Embryonic facial prominence (tissue), 1 donor: ENCODE data around the gene MAN1B1.
A peak's percentile ranks its signal among the peaks of the same experiment; 100 is the strongest.
"Not testable (repeated sequence)": the region's sequence is repeated elsewhere in the genome, so short reads cannot be mapped to it uniquely, and the experiment has no call there.

Experiments used
- DNase-seq: peaks from one replicate; pipeline ENCODE4 v3.0.0-alpha.2; 2016; ENCODE audit errors: extremely low spot score

MAN1B1 gene

DNA sequence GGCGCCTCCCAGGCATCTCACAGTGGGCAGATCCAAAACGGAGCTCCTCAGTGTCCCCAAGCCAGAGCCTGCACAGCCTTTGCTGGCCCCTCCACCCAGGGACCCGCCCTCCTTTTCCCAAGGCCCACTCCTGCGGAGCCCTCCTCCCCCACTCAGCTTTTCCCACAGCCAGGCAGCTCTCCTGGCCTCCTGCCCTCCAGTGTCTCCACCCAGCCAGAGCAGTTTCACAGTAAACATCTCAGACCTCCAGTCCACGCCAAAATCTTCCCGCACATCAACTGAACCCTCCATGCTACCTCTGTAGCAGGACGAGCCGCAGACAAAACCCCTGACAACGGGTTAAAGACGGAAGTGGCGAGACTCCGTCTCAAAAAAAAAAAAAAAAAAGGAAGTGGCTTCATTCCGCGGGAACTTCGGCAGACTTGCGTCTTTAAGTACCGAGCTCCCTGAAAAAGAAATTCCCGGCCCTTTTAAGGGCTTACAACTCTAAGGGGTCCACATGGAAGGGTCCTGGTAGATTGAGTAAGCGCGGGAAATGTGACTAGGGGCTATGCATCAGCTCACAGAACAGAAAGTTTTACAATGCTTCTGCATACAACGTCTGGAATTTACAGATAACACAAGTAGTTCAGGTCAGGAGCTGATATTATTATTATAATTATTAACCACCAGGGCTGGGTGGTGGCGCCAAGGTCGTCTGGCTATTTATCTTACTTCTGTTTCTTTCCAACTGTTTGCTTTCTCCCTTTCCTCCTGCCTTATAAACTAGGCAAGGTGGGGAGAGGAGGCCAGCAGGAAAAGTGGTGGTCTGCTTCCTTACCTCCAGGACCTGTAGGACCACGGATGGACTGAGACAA is 40.7 kb downstream of the MAN1B1 start:
- DNase-seq = no peak

- DNase-seq = no peak
Measured at GRCh38 chr9:137128158-137128861, 41.5 kb downstream of the MAN1B1 start.

- DNase-seq = no peak
Measured at GRCh38 chr9:137128862-137129455, 42.2 kb downstream of the MAN1B1 start.

GRCh38 chr9:137129456-137130175 is 42.8 kb downstream of the MAN1B1 start:
- peak; percentile 74 for DNase-seq

- DNase-seq = no peak
Measured at GRCh38 chr9:137130176-137130755, 43.5 kb downstream of the MAN1B1 start.

DNA sequence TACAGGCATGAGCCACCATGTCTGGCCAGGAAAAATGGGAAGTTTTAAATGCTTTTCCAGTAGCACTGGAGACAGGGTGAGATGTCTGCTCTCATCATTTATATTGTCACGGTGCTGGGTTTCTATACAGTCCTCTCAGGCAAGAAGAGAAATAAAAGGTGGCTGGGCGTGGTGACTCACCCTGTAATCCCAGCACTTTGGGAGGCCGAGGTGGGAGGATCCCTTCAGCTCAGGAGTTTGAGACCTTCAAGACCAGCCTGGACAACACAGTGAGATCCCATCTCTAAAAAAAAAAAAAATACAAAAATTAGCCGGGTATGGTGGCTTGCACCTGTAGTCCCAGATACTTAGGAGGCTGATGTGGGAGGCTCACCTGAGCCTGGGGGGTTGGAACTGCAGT is 47.4 kb downstream of the MAN1B1 start:
- DNase-seq = no peak

DNA sequence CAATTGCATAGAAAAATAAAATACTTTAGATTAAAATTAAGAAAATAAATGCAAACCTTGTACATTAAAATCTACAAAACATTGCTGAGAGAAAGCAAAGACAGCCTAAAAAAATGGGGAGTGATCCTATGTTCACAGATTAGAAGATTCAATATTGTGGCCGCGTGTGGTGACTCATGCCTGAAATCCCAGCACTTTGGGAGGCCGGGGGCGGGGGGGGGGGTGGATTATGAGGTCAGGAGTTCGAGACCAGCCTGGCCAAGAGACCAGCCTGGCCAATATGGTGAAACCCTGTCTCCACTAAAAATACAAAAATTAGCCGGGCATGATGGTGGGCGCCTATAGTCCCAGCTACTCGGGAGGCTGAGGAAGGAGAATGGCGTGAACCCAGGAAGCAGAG is 48.4 kb downstream of the MAN1B1 start:
- DNase-seq = not testable (repeated sequence)

DNA sequence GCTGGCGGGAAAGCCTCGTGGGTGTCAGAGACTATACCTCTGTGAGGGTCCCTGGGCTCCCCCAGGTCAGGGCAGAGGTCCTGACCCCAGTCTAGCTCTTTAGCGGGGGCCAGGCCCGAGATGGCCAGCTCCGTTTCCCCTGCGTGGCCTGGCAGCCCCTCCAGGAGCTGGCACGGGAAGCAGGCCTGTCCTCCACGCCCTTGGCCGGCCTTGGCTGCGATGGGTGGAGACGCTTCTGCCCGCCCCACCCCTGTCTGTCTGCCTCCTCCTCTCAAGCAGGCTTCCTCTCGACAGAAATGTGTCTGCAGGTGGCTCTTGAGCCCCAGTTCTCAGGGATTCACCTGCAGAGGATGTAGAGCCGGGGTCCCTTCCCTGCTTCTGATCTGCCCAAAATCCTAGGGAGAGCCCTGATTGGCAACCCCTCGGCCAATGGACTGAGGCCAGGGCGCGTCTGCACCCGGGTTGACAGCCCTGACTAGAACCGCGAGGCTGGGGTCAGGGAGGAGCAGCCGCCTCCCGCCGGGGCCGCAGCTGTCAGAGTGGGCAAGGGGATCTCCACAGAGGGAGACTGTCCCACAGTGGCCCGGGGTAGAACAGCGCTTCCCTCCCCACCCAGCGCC is 49.6 kb downstream of the MAN1B1 start:
- DNase-seq = no peak

- no peak for DNase-seq
Measured at GRCh38 chr9:137136881-137137607, 50.3 kb downstream of the MAN1B1 start.

- DNase-seq = no peak
Measured at GRCh38 chr9:137138058-137138721, 51.4 kb downstream of the MAN1B1 start.

DNA sequence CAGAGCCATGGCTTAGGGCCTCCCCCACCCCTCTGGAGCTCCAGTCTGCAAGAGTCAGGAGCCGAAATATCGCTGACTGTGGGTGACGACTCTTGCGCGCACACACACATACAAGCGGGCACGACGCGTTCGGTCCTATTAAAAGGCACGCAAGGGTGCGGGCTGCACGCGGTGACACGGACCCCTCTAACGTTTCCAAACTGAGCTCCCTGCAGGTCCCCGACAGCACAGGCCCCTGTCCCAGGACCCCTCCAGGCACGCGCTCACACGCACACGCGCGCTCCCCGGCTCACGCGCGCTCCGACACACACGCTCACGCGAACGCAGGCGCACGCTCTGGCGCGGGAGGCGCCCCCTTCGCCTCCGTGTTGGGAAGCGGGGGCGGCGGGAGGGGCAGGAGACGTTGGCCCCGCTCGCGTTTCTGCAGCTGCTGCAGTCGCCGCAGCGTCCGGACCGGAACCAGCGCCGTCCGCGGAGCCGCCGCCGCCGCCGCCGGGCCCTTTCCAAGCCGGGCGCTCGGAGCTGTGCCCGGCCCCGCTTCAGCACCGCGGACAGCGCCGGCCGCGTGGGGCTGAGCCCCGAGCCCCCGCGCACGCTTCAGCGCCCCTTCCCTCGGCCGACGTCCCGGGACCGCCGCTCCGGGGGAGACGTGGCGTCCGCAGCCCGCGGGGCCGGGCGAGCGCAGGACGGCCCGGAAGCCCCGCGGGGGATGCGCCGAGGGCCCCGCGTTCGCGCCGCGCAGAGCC is 52.1 kb downstream of the MAN1B1 start, which contains the start of gene GRIN1:
GRIN1 (plus strand) TSS at position 433 of the 746 bp plus-strand sequence. CDS start 333 bp downstream, outside the sequence.
- no peak for DNase-seq

- DNase-seq = no peak
Measured at GRCh38 chr9:137139468-137140150, 52.8 kb downstream of the MAN1B1 start.

DNA sequence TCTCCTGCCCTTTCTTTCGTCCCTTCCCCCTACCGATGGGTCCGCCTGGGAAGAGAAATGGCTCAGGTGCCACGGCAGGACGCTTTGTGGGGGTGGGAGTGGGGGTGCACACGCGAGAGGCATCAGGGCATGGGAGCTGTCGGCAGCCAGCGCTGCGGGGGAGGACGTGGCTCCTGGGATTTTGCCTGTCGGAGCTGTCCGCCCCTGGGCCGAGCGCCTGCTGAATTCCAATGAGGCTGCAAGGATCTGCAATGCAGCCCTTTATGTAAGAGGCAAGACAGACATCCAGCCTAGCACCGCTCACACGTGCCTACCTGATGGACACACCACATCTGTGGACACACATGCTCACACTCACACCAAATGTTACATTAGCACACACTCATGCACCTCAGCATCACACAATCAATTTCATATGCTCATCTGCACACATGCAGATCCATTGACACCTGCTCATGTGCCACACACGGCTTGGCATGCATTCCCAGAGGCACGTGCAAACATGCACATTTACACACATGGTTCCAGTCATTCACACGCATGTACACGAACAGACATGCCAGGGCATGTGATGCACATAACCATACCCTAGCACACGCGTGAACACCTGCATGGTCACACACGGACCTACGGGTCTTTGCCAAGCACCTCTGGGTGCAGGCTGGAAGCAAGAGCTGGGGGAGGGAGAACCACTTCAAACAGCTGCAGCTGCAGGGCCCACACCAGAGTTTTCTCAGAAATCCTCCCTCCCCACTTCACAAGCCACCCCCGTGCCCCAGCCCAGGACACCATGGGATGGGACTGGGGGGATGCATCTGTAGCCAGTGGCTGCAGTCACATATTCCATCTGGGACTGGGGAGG is 53.6 kb downstream of the MAN1B1 start:
- no peak for DNase-seq

DNA sequence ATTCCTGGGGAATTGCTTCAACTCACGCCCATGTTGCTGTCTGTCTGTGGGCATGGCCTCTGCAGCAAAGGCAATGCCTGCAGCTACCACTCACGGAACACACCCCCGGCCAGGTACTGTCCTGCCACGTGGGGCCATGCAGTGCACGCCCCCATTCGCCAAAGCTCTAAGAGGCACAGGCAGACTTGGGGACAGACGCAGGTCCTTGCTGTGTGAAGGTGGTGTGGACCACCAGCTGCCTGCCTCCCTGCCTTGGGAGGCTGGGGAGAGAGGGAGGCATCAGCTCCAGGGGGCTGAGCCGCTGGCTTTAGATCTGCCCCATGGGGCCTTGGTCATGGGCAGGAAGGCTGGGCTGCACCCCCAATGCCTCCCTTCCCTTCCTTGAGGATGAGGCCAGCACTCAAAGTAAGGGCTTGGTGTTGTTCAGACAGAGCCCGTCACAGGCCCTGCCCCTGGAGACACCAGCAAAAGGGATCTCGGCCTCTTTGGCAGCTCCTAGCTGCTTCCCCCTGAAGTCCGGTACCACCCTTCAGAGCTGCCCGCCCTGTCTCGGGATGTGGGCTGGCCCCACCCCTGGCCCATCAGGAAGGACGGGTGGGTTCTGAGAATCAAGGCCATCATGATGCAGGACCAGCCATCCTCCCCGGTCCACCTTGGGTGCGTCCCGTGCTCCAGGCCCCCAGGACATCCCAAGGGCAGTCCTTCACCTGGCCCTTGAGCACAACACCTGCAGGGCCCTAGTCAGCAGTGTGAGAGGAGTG is 54.4 kb downstream of the MAN1B1 start:
- no peak for DNase-seq

- no peak for DNase-seq
Measured at GRCh38 chr9:137141976-137142936, 55.5 kb downstream of the MAN1B1 start.

- no peak for DNase-seq
Measured at GRCh38 chr9:137143459-137143858, 56.7 kb downstream of the MAN1B1 start.
